Naive thymus-derived CD4-positive, alpha-beta T cell (primary cell): ENCODE results near the gene THSD4. TPM values are rescaled to one million over a fixed set of nuclear protein-coding genes. Genes with fewer than 3 reads are reported as not detected.
"Not testable (repeated sequence)": the region's sequence is repeated elsewhere in the genome, so short reads cannot be mapped to it uniquely, and the experiment has no call there.

ENCODE experiments used
- ATAC-seq: fragments of 150-1000 bp; cut with Tn5 transposase; 2 replicates; pipeline ENCODE4 v1.10.0; 2021; ENCODE audit warnings: mild to moderate bottlenecking, moderate library complexity
- CTCF ChIA-PET: fragments of 350-600 bp; sonication (Branson Sonifier 250); formaldehyde crosslinking; loops from one replicate; lab custom pipeline; 2021; ENCODE audit warnings: antibody characterized with exemption; lab: Charles Lee
- POLR2A ChIA-PET: fragments of 350-600 bp; sonication (Branson Sonifier 250); formaldehyde crosslinking; loops from one replicate; lab custom pipeline; 2021; ENCODE audit warnings: antibody characterized with exemption, inconsistent platforms; lab: Charles Lee
- DNase-seq, 9 donors: peaks; one replicate each; pipeline versions ENCODE4 v3.0.0 to v3.0.0-alpha.2; 2020 to 2022; ENCODE audit warnings: mixed read lengths in 1 of 9
- H3K27ac ChIP-seq: one replicate; pipeline ENCODE4 v1.7.0; 2013; ENCODE audit warnings: mild to moderate bottlenecking, low read depth, low read length, moderate library complexity
- H3K27me3 ChIP-seq, 2 donors: one replicate each; pipeline ENCODE4 v1.7.0; 2013; ENCODE audit warnings: low read length in 2 of 2, mild to moderate bottlenecking in 2 of 2, moderate library complexity in 2 of 2; ENCODE audit not compliant: control insufficient read depth in 2 of 2, insufficient read depth in 2 of 2
- H3K36me3 ChIP-seq, 3 experiments: 1 replicate in 2 of 3; 2 replicates in 1 of 3; pipeline ENCODE4 v1.7.0; 2013; ENCODE audit warnings: low read length in 3 of 3, mild to moderate bottlenecking in 3 of 3, moderate library complexity in 1 of 3; ENCODE audit not compliant: insufficient read depth in 3 of 3, control insufficient read depth in 2 of 3
- H3K4me1 ChIP-seq, 2 donors: one replicate each; pipeline ENCODE4 v1.7.0; 2013; ENCODE audit warnings: low read length in 2 of 2, mild to moderate bottlenecking in 2 of 2, moderate library complexity in 1 of 2; ENCODE audit not compliant: control insufficient read depth in 2 of 2, insufficient read depth in 2 of 2
- H3K4me3 ChIP-seq: 2 replicates; pipeline ENCODE4 v1.7.0; 2013; ENCODE audit warnings: mild to moderate bottlenecking, low read length
- H3K9me3 ChIP-seq, 3 experiments: 1 replicate in 2 of 3; 2 replicates in 1 of 3; pipeline ENCODE4 v1.7.0; 2013; ENCODE audit warnings: low read length in 3 of 3; ENCODE audit not compliant: control insufficient read depth in 2 of 3
- H3K27ac Mint-ChIP-seq, 9 donors: one replicate each; pipeline ENCODE4 v1.8.0; 2020 to 2022; ENCODE audit warnings: mixed read lengths in 9 of 9, mild to moderate bottlenecking in 8 of 9, moderate library complexity in 5 of 9, inconsistent platforms in 2 of 9
- H3K27me3 Mint-ChIP-seq, 5 donors: one replicate each; pipeline ENCODE4 v1.8.0; 2021 to 2022; ENCODE audit warnings: mixed read lengths in 5 of 5, mild to moderate bottlenecking in 1 of 5
- H3K36me3 Mint-ChIP-seq, 5 donors: one replicate each; pipeline ENCODE4 v1.8.0; 2020 to 2022; ENCODE audit warnings: mixed read lengths in 5 of 5, mild to moderate bottlenecking in 3 of 5, inconsistent platforms in 1 of 5
- H3K4me1 Mint-ChIP-seq, 7 donors: one replicate each; pipeline ENCODE4 v1.8.0; 2020 to 2022; ENCODE audit warnings: mixed read lengths in 7 of 7, mild to moderate bottlenecking in 3 of 7, inconsistent platforms in 1 of 7
- H3K4me3 Mint-ChIP-seq, 10 donors: one replicate each; pipeline ENCODE4 v1.8.0; 2020 to 2022; ENCODE audit warnings: mild to moderate bottlenecking in 10 of 10, mixed read lengths in 10 of 10, moderate library complexity in 6 of 10, inconsistent platforms in 2 of 10
- H3K9me3 Mint-ChIP-seq, 11 donors: one replicate each; pipeline ENCODE4 v1.8.0; 2020 to 2022; ENCODE audit warnings: mixed read lengths in 11 of 11, mild to moderate bottlenecking in 4 of 11, inconsistent platforms in 1 of 11, moderate library complexity in 1 of 11
- intact Hi-C, 2 donors: fragments of 100-400 bp; cut with micrococcal nuclease; formaldehyde crosslinking; loops; one replicate each; pipeline ENCODE4 v1.15.1; 2023
- polyA plus RNA-seq, 2 donors: library from polyadenylated mRNA; unstranded; fragments of 300-500 nt; fragmentation: Illumina TruSeq; gene quantifications; one replicate each; pipeline ENCODE4 v1.2.3, GENCODE V29; 2021
- total RNA-seq, 6 experiments: library from RNA in 5 of 6; stranded (reverse) in 5 of 6; gene quantifications; 1 replicate in 5 of 6; 2 replicates in 1 of 6; pipeline ENCODE4 v1.2.3 and lab custom pipeline; 2021 to 2026

The THSD4 gene
- total and polyA plus RNA-seq, 7 experiments from 2014 or later, result not detected

- no peak overlapping the region for H3K27ac Mint-ChIP-seq
- no peak overlapping the region for H3K4me3 ChIP-seq
- H3K27me3 ChIP-seq, result no peaks in the 10 kb centered on the region
- H3K9me3 Mint-ChIP-seq, result peaks cover 0 to 5% (median 0%) of the 10 kb centered on the region in 11 donors
- H3K9me3 ChIP-seq, result no peaks in the 10 kb centered on the region
- no peak overlapping the region for H3K4me3 Mint-ChIP-seq
- peaks cover 0 to 3% (median 0%) of the 10 kb centered on the region in 7 donors for H3K4me1 Mint-ChIP-seq
- H3K36me3 Mint-ChIP-seq, result no peaks in the 10 kb centered on the region
- ChIA-PET CTCF (no interaction called here), POLR2A (no interaction called here)
- no peaks in the 10 kb centered on the region for H3K36me3 ChIP-seq
- intact Hi-C loops, result no loop called here
- no peaks in the 10 kb centered on the region for H3K4me1 ChIP-seq
- H3K27me3 Mint-ChIP-seq, result peaks cover 4 to 51% (median 30%) of the 10 kb centered on the region in 5 donors
- no peak overlapping the region for H3K27ac ChIP-seq
- DNase-seq (no peak), ATAC-seq (no peak)
Measured at GRCh38 chr15:71212146-71212545, 96.9 kb downstream of the THSD4 start.

- H3K36me3 Mint-ChIP-seq, intact Hi-C loops, H3K27me3 ChIP-seq, H3K27ac Mint-ChIP-seq, H3K4me3 Mint-ChIP-seq, H3K9me3 ChIP-seq, H3K4me1 ChIP-seq, H3K36me3 ChIP-seq, H3K27ac ChIP-seq, CTCF ChIA-PET, POLR2A ChIA-PET, ATAC-seq, H3K4me1 Mint-ChIP-seq, H3K4me3 ChIP-seq, DNase-seq, H3K9me3 Mint-ChIP-seq: not testable (repeated sequence)
- H3K27me3 Mint-ChIP-seq, result peaks cover 4 to 57% (median 32%) of the 10 kb centered on the region in 5 donors
Measured at GRCh38 chr15:71213943-71214342, 98.7 kb downstream of the THSD4 start.

GRCh38 chr15:71215126-71215894, 100.0 kb downstream of the THSD4 start:
- Histone ChIP-seq H3K27me3 (no peaks in the 10 kb centered on the region), H3K27ac (no peak overlapping the region), H3K4me3 (no peak overlapping the region), H3K9me3 (no peaks in the 10 kb centered on the region), H3K36me3 (no peaks in the 10 kb centered on the region), H3K4me1 (no peaks in the 10 kb centered on the region)
- DNase-seq (no peak), ATAC-seq (no peak)
- Mint-ChIP-seq H3K27ac (no peak overlapping the region), H3K4me1 (peaks cover 0 to 3% (median 0%) of the 10 kb centered on the region in 7 donors), H3K27me3 (peaks cover 4 to 49% (median 27%) of the 10 kb centered on the region in 5 donors), H3K9me3 (peaks cover 0 to 5% (median 0%) of the 10 kb centered on the region in 11 donors), H3K36me3 (no peaks in the 10 kb centered on the region), H3K4me3 (no peak overlapping the region)
- ChIA-PET POLR2A (no interaction called here), CTCF (no interaction called here)
- intact Hi-C loops, result no loop called here

GRCh38 chr15:71218272-71218805, 103.1 kb downstream of the THSD4 start:
- no peak overlapping the region for H3K27ac ChIP-seq
- DNase-seq (no peak), ATAC-seq (no peak)
- intact Hi-C loops, result no loop called here
- H3K36me3 Mint-ChIP-seq, result no peaks in the 10 kb centered on the region
- H3K36me3 ChIP-seq, result no peaks in the 10 kb centered on the region
- peaks cover 4 to 35% (median 19%) of the 10 kb centered on the region in 5 donors for H3K27me3 Mint-ChIP-seq
- no peak overlapping the region for H3K27ac Mint-ChIP-seq
- no peaks in the 10 kb centered on the region for H3K4me1 ChIP-seq
- ChIA-PET CTCF (interaction anchor here (0.6 to 1.4 kb wide), 2 partner anchors 10 to 268 kb away, joined by 3 to 4 read pairs; no protein-coding TSS in a partner anchor), POLR2A (no interaction called here)
- H3K4me1 Mint-ChIP-seq, result peaks cover 0 to 3% (median 0%) of the 10 kb centered on the region in 7 donors
- H3K9me3 ChIP-seq, result no peaks in the 10 kb centered on the region
- peaks cover 0 to 4% (median 0%) of the 10 kb centered on the region in 11 donors for H3K9me3 Mint-ChIP-seq
- H3K4me3 Mint-ChIP-seq, result no peak overlapping the region
- no peaks in the 10 kb centered on the region for H3K27me3 ChIP-seq
- H3K4me3 ChIP-seq, result no peak overlapping the region

GRCh38 chr15:71219101-71219500, 103.8 kb downstream of the THSD4 start:
- no peak overlapping the region for H3K27ac ChIP-seq
- H3K9me3 ChIP-seq, result no peaks in the 10 kb centered on the region
- H3K36me3 Mint-ChIP-seq, result no peaks in the 10 kb centered on the region
- no peak overlapping the region for H3K4me3 Mint-ChIP-seq
- ChIA-PET POLR2A (no interaction called here), CTCF (interaction anchor here (0.6 kb wide), 1 partner anchor 268 kb away, joined by 3 read pairs; no protein-coding TSS in a partner anchor)
- no peaks in the 10 kb centered on the region for H3K4me1 ChIP-seq
- H3K27me3 Mint-ChIP-seq, result peaks cover 9 to 38% (median 23%) of the 10 kb centered on the region in 5 donors
- no peak for ATAC-seq
- H3K4me1 Mint-ChIP-seq, result peaks cover 0 to 3% (median 0%) of the 10 kb centered on the region in 7 donors
- H3K4me3 ChIP-seq, result no peak overlapping the region
- no peaks in the 10 kb centered on the region for H3K36me3 ChIP-seq
- H3K9me3 Mint-ChIP-seq, result peaks cover 0 to 3% (median 0%) of the 10 kb centered on the region in 11 donors
- DNase-seq, result no peak
- H3K27me3 ChIP-seq, result no peaks in the 10 kb centered on the region
- intact Hi-C loops, result no loop called here
- no peak overlapping the region for H3K27ac Mint-ChIP-seq

GRCh38 chr15:71219645-71220044, 104.4 kb downstream of the THSD4 start:
- Histone ChIP-seq H3K36me3 (no peaks in the 10 kb centered on the region), H3K4me3 (no peak overlapping the region), H3K27me3 (no peaks in the 10 kb centered on the region), H3K27ac (no peak overlapping the region), H3K9me3 (no peaks in the 10 kb centered on the region), H3K4me1 (no peaks in the 10 kb centered on the region)
- no peaks in the 10 kb centered on the region for H3K36me3 Mint-ChIP-seq
- peaks cover 0 to 3% (median 0%) of the 10 kb centered on the region in 7 donors for H3K4me1 Mint-ChIP-seq
- no peak overlapping the region for H3K4me3 Mint-ChIP-seq
- peaks cover 9 to 38% (median 23%) of the 10 kb centered on the region in 5 donors for H3K27me3 Mint-ChIP-seq
- ATAC-seq, result no peak
- H3K27ac Mint-ChIP-seq, result no peak overlapping the region
- intact Hi-C loops, result no loop called here
- ChIA-PET POLR2A (no interaction called here), CTCF (no interaction called here)
- DNase-seq, result no peak
- H3K9me3 Mint-ChIP-seq, result peaks cover 0 to 3% (median 0%) of the 10 kb centered on the region in 11 donors
